Fibroblast of skin of right biceps (primary cell): ENCODE data around the gene THSD8.

Experiments
- DNase-seq: peaks from one replicate; pipeline ENCODE4 v3.0.0-alpha.2; 2013

Gene THSD8

GRCh38 chr19:12801466-12802266, at the start of gene THSD8, which contains the start of gene PRDX2:
Gene THSD8 (plus strand): TSS chr19:12802069. CDS start chr19:12802072, 3 bp downstream.
Gene PRDX2 (minus strand): TSS chr19:12801800. CDS start chr19:12801261, 539 bp downstream.
- peak; percentile 71 for DNase-seq

- no peak for DNase-seq
These were observed 47.2 kb upstream of the THSD8 start for GRCh38 chr19:12754465-12755196.

GRCh38 chr19:12756150-12756883, 45.6 kb upstream of the THSD8 start:
- DNase-seq, result no peak

- DNase-seq, result peak; percentile 63
These were observed 44.2 kb upstream of the THSD8 start for GRCh38 chr19:12757544-12758274.

- DNase-seq, result no peak
These were observed 42.2 kb upstream of the THSD8 start for GRCh38 chr19:12759686-12760085.

- DNase-seq, result no peak
These were observed 38.8 kb upstream of the THSD8 start for GRCh38 chr19:12763100-12763499.

- no peak for DNase-seq
These were observed 37.2 kb upstream of the THSD8 start for GRCh38 chr19:12764698-12765097.

GRCh38 chr19:12766051-12766521, 35.8 kb upstream of the THSD8 start:
- DNase-seq, result peak; percentile 80

GRCh38 chr19:12767150-12767549, 34.7 kb upstream of the THSD8 start:
- DNase-seq, result no peak

GRCh38 chr19:12767666-12768065, 34.2 kb upstream of the THSD8 start:
- no peak for DNase-seq

- no peak for DNase-seq
These were observed 32.2 kb upstream of the THSD8 start for GRCh38 chr19:12769689-12770088.

- DNase-seq, result no peak
These were observed 30.9 kb upstream of the THSD8 start for GRCh38 chr19:12770922-12771321.

GRCh38 chr19:12772323-12772722, 29.5 kb upstream of the THSD8 start:
- DNase-seq, result no peak

GRCh38 chr19:12773571-12773970, 28.3 kb upstream of the THSD8 start:
- DNase-seq, result peak; percentile 54

- DNase-seq, result no peak
These were observed 27.0 kb upstream of the THSD8 start, which contains the start of gene HOOK2 for GRCh38 chr19:12774588-12775555. Gene HOOK2 (minus strand): TSS chr19:12775552. CDS start chr19:12775449, 103 bp downstream.

- DNase-seq, result peak; percentile 81
These were observed 24.5 kb upstream of the THSD8 start for GRCh38 chr19:12777217-12778016.

- DNase-seq, result peak; percentile 77
These were observed 23.6 kb upstream of the THSD8 start for GRCh38 chr19:12778017-12778904.

- DNase-seq, result no peak
These were observed 23.0 kb upstream of the THSD8 start for GRCh38 chr19:12778905-12779161.
